HUES48 (cell line): ENCODE data around the gene RERE.
A peak's percentile ranks its signal among the peaks of the same experiment; 100 is the strongest.

Experiments used
- H3K27ac ChIP-seq: one replicate; pipeline ENCODE4 v1.7.0; 2013; ENCODE audit warnings: low read depth, low read length, inconsistent platforms
- H3K27me3 ChIP-seq: 2 replicates; pipeline ENCODE4 v1.6.1; 2013; ENCODE audit warnings: mild to moderate bottlenecking, low read length; ENCODE audit not compliant: control insufficient read depth, insufficient read depth
- H3K36me3 ChIP-seq: 2 replicates; pipeline ENCODE4 v1.6.1; 2013; ENCODE audit warnings: low read length; ENCODE audit not compliant: control insufficient read depth, insufficient read depth
- H3K4me1 ChIP-seq: 2 replicates; pipeline ENCODE4 v1.6.1; 2013; ENCODE audit warnings: mild to moderate bottlenecking, low read length; ENCODE audit not compliant: control insufficient read depth, insufficient read depth
- H3K4me3 ChIP-seq: 2 replicates; pipeline ENCODE4 v1.5.1; 2013; ENCODE audit warnings: mild to moderate bottlenecking, low read depth, low read length
- H3K9ac ChIP-seq: 2 replicates; pipeline ENCODE4 v1.6.1; 2013; ENCODE audit warnings: mild to moderate bottlenecking, low read depth, low read length, moderate library complexity
- H3K9me3 ChIP-seq: 2 replicates; pipeline ENCODE4 v1.6.1; 2013; ENCODE audit warnings: low read length; ENCODE audit not compliant: control insufficient read depth, insufficient read depth

The RERE gene

GRCh38 chr1:8666389-8667167, 150.9 kb downstream of the RERE start:
- no peaks in the 10 kb centered on the region for H3K27me3 ChIP-seq
- H3K36me3 ChIP-seq: no peaks in the 10 kb centered on the region
- H3K27ac ChIP-seq: no peak overlapping the region
- no peak overlapping the region for H3K9ac ChIP-seq
- H3K4me3 ChIP-seq: no peak overlapping the region
- H3K4me1 ChIP-seq: peaks cover 63% of the 10 kb centered on the region
- no peaks in the 10 kb centered on the region for H3K9me3 ChIP-seq

DNA sequence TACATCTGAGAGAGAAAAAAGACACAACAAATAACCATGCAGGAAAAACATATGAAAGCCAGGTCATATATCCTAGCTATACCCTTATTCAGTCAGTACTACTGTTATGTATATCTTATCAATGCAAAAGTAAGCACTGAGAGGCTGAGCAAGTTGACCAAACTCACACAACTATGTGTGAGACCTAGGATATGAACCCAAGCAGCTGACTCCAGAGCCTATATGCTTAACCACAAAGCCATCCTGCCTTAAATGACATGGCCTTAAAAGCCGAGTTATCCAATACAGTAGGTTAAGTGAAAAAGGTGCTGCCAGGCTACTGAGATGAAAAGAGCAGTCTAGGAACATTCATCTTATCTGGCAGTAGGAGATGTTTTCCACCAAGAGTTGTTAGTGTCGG, 151.6 kb downstream of the RERE start:
- Histone ChIP-seq H3K27ac (no peak overlapping the region), H3K9ac (no peak overlapping the region), H3K36me3 (no peaks in the 10 kb centered on the region), H3K9me3 (no peaks in the 10 kb centered on the region), H3K4me3 (no peak overlapping the region), H3K4me1 (peaks cover 63% of the 10 kb centered on the region), H3K27me3 (no peaks in the 10 kb centered on the region)

- Histone ChIP-seq H3K4me3 (no peak overlapping the region), H3K36me3 (no peaks in the 10 kb centered on the region), H3K9ac (no peak overlapping the region), H3K27ac (no peak overlapping the region), H3K4me1 (peaks cover 63% of the 10 kb centered on the region), H3K9me3 (no peaks in the 10 kb centered on the region), H3K27me3 (no peaks in the 10 kb centered on the region)
These were observed 152.6 kb downstream of the RERE start for GRCh38 chr1:8664887-8665286.

- Histone ChIP-seq H3K27me3 (no peaks in the 10 kb centered on the region), H3K36me3 (no peaks in the 10 kb centered on the region), H3K9me3 (no peaks in the 10 kb centered on the region), H3K9ac (no peak overlapping the region), H3K27ac (no peak overlapping the region), H3K4me1 (peaks cover 63% of the 10 kb centered on the region), H3K4me3 (no peak overlapping the region)
These were observed 153.5 kb downstream of the RERE start for GRCh38 chr1:8663915-8664329.

DNA sequence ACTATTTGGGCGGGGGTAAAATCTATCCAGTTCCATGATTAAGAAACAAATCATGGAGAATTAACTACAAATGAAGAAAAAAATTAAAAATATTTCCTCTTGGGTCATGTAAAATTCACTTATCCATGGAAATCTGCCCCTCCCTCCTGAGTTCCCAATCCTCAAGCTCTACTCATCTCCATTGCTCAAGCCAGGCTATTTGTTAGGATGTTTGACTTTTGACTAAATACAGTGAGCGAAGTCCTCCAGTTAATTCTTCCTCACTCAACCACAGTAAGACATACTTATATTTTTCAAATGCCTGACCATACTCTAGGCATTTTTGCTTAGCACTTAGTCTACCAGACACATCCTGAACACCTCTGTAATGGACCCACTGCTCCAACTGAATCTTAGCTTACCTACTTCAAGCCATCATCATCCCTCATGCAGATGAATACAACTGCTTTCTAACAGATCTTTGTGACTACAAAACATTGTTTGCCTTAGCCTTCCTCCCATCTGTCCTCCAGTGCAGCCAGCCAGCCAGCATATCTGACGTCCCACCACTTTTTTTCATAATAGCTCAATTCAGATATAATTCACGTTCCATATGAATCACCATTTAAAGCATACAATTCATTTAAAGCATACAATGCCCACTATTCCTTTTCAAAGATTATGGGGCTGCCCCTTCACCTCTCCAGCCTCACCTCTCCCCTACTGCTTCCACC, 154.2 kb downstream of the RERE start:
- no peaks in the 10 kb centered on the region for H3K27me3 ChIP-seq
- no peak overlapping the region for H3K27ac ChIP-seq
- no peaks in the 10 kb centered on the region for H3K36me3 ChIP-seq
- peaks cover 59% of the 10 kb centered on the region for H3K4me1 ChIP-seq
- H3K4me3 ChIP-seq: no peak overlapping the region
- H3K9me3 ChIP-seq: no peaks in the 10 kb centered on the region
- H3K9ac ChIP-seq: no peak overlapping the region; the same call in 1 of the 2 replicates

DNA sequence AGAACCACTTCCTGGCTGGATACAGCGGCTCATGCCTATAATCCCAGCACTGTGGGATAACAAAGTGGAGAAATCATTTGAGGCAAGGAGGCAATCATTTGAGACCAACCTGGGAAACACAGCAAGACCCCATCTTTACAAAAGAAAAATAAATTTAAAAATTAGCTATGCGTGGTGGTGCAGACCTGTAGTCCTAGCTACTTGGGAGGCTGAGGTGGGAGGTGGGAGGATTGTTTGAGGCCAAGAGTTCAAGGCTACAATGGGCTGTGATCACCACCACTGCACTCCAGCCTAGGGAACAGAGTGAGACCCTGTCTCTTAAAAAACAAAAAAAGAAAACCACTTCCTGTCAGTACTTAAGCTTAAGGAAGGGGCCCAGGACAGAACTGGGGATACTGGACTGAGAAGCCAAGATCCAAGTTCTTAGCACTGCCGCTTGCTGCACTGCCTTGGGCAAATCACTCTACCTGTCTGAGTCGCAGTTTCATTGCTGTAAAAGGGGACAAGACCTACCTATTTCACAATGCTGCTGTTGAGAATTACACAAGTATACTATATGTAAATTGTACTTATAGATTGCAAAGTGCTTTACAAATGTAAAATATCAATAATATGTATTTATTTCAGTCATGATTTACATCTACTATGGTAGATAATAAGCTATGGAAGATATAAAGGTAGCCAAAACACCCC, 154.9 kb downstream of the RERE start:
- H3K27ac ChIP-seq: peak overlapping the region; percentile 38
- no peaks in the 10 kb centered on the region for H3K9me3 ChIP-seq
- no peak overlapping the region for H3K4me3 ChIP-seq
- H3K4me1 ChIP-seq: peaks cover 55% of the 10 kb centered on the region
- no peaks in the 10 kb centered on the region for H3K36me3 ChIP-seq
- no peaks in the 10 kb centered on the region for H3K27me3 ChIP-seq
- H3K9ac ChIP-seq: no peak overlapping the region

GRCh38 chr1:8661185-8662110, 156.0 kb downstream of the RERE start:
- Histone ChIP-seq H3K27ac (peak overlapping the region; percentile 57), H3K4me1 (peaks cover 48% of the 10 kb centered on the region), H3K36me3 (no peaks in the 10 kb centered on the region), H3K27me3 (no peaks in the 10 kb centered on the region), H3K4me3 (no peak overlapping the region), H3K9me3 (no peaks in the 10 kb centered on the region), H3K9ac (no peak overlapping the region)

DNA sequence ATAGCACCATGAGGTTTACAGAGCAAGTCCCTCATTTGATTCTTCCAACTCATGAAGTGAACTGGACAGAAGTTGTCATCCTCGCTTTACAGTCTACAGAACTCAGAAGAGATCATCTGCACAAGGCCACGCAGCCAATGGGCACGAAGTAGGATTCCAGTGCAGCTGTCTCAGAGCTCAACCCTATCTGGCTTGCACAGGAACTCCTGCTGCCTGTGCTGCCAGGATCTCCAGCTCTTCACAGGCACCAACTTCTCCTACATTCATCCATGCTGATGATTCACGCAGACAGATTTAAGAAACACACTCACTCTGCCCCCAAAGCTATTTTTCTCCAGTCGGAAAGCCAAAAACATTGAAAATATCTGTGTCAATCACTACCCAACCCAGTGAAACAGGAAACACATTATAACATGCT, 157.0 kb downstream of the RERE start:
- Histone ChIP-seq H3K27ac (peak overlapping the region; percentile 57), H3K9ac (no peak overlapping the region), H3K27me3 (no peaks in the 10 kb centered on the region), H3K4me3 (no peak overlapping the region), H3K4me1 (peaks cover 38% of the 10 kb centered on the region), H3K9me3 (no peaks in the 10 kb centered on the region), H3K36me3 (peaks cover 10% of the 10 kb centered on the region)

DNA sequence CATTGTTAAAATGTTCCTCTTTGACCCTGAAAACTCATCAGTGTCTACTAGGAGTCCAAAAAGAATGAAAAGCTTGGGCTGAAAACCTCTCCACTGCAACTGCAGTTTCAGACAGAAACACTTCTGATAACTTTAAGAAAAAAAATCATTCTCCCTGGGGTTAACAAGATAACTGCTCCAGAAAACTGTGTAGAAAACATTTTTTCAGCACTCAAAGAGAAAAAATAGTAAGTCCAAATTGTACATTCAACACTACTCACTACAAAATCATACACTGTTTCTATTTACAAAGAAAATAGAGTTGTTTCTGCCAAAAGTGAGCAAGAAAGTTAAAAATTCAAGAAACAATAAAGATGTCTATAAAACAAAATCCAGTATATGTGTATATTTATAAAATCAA, 157.8 kb downstream of the RERE start:
- Histone ChIP-seq H3K36me3 (peaks cover 10% of the 10 kb centered on the region), H3K4me3 (no peak overlapping the region), H3K9me3 (no peaks in the 10 kb centered on the region), H3K9ac (no peak overlapping the region), H3K27ac (no peak overlapping the region), H3K27me3 (no peaks in the 10 kb centered on the region), H3K4me1 (peaks cover 32% of the 10 kb centered on the region)

GRCh38 chr1:8653878-8654277, 163.6 kb downstream of the RERE start:
- Histone ChIP-seq H3K4me1 (no peaks in the 10 kb centered on the region), H3K27me3 (no peaks in the 10 kb centered on the region), H3K4me3 (no peak overlapping the region), H3K27ac (no peak overlapping the region), H3K9ac (no peak overlapping the region), H3K36me3 (peaks cover 27% of the 10 kb centered on the region), H3K9me3 (no peaks in the 10 kb centered on the region)
